ENCODE measurements around the gene EXOC6B.
A peak's percentile ranks its signal among the peaks of the same experiment; 100 is the strongest.

The EXOC6B gene

DNA sequence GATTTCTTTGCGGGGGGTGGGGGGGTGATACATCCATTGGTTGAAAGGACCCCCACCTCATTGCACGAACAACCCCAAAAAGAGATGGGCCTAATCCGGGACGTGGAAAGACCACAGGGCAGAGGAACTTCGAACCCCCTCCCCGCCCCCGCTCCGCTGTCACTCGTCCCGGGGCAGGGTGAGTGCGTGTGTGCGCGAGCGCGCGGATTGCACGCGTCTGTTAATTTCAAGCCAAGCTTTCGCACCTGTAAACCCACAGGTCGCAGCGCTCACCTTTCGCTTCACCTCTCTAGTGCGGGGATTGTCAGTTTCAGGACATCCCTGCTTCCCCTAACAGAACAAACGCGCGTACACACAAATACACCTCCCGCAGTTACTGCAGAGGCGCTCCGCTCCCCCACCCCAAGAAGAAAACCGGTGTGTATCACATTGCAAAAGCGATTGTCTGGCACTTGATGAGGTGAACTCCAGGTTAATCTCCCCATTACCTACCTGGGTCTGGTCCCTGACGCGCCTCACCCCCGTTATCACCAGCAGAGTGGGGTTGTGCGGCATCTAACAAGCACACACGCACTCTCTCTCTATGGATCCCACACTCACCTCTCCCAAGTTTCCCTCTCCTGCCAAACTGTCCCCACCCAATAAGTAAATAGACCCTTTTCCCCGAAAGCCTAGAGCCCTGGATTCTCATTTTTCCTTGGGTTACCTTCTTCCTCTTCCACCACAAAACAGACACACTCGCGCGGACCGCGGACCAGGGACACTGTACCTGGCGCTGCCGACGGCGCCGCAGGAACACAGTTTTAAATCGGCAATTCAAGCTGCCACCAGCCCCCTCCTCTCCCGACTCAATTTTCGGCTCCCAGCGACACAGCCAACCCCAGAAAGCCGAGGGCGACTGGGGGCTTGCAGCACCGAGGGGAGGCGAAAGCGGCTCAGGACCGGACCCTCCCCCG is 679.2 kb downstream of the EXOC6B start:
- no peak for DNase-seq (ENCODE audit: low read depth in 2 of 2)

DNA sequence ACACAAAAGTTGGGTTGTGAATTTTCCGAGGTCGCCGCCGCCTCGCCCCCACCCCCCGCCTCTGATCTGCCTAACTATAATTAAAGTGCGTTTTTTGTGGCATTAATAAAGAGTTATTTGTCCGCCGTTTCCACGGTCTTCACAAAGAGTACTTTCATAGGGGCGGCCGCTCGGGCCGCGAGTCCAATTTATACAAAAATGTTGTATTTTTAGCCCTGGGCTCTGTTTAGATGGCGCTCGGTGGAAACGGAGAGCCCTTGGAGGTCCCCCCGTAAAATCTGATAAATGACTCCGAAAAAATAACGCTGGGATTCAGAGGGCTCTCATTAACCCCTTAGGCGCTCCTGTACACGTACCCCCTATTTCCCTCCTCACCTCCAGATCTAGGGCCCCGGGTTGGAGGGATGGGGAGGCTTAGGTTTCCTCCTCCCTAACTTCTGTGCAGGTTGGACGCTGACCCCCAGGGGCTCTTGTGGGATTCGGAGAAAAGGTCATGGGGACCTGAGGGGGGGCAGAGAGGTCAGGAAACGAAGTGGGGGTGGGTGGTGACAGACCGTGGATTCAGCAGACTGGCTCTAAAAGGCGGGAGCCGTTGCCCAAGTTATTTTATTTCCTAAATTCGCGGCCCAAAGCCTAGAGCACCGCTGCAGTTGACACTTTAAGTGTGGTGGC is 680.0 kb downstream of the EXOC6B start:
- no peak for DNase-seq (ENCODE audit: low read depth in 2 of 2)

DNA sequence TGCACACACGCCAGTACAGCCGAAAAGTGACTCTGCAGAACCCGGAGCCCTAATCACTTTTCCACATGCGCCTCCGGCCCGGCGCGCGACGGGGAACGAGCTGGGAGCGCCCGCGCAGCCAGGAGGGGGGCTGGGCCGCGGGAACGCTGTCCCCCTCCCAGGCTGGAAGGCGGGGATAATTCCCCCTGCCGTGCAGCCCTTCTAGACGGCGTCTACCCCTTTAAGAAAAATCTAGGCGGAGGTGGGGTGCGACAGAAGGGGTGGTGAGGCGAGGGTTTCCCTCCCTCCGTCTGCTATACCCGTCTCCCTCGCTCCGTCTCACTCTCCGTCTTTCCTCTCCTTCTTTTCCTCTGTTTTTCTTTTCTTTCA is 680.6 kb downstream of the EXOC6B start:
- DNase-seq (ENCODE audit: low read depth in 2 of 2), result no peak

DNA sequence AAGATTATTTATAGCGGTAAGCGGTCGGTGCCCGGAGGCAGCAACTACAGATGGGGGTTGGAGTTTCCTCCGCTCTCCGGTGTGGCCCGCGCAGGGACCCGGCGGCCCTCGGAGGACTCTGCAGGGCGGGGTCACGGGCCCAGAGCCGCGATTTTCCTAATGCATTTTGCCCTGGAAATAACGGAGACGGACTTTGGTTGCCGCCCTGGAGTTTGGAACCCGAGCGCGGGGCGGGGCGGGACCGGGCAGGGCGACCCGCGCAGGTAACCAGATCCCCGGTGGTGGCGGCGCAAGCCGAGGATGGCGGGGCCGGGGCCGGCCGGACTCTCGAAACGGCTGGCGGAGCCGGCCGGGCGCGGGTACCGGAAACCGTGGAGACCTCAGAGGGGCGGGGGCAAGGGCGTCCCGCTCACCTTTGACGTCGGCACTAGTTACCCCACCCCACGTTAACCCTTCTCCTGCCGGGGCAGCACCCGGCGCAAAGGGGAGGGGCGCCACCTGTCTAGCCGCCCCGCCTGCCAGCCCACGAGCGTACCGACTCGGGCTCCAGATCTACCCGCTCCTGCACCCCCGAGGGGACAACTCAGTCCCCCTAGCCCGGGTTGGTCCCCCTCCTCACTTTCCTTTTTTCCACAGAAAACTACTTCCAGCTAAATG is 681.1 kb downstream of the EXOC6B start:
- DNase-seq (ENCODE audit: low read depth in 2 of 2), result no peak

DNA sequence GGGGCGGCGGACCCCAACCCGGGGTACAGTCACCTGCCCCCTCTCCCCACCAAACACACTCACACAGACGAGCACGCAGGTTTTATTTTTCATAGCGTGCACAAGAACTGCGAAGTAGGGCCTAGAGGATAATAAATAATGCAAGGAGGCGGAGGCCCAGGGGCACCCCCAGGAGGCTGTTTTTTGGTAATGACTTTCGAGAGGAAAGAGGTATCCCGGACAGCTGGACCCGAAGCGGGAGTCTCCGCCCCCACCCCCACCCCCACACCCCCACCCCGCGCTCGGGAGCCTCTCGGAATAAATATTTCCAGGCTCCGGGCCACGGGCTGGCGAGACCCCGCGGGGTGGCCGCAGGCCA is 681.6 kb downstream of the EXOC6B start:
- DNase-seq (ENCODE audit: low read depth in 2 of 2), result no peak

DNA sequence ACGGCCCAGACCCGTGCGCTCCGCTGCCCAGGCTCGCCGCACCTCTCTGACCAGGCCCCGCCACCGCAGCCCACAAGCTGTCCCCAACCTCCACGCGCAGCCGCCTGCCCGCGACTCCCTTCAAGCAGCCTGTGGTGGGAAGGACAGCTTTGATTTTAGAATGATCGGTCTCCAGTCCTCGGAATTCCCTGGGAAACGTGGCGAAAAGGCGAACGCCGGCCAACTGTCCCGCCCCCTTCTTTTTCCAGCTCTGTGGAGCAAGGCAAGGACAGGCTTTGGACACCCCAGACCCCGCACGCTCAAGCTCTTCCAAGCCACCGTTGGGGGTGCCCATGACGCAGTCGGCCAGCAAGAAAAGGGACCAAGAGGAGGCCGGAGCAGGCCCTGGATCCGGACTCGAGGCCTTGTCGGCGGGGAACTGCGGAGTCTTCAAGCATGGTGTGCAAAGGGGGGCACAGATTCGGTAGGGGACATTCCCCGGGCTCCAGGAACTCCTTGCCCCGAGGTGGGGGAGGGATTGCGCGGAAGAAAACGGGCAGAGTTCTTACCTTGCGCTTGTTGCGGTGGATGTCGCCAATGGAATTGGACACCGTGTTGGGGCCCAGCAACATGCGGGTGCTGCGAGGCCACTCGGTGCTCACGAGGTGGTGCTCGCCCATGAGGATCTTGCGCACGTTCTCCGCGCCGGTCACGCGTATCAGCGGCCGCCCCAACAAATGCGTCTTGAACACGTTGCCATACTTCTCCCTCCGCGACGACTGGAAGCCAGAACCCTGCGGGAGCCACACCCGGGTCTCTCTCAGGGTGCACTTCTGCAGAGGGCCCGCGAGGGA is 682.2 kb downstream of the EXOC6B start:
- no peak for DNase-seq (ENCODE audit: low read depth in 2 of 2)

DNA sequence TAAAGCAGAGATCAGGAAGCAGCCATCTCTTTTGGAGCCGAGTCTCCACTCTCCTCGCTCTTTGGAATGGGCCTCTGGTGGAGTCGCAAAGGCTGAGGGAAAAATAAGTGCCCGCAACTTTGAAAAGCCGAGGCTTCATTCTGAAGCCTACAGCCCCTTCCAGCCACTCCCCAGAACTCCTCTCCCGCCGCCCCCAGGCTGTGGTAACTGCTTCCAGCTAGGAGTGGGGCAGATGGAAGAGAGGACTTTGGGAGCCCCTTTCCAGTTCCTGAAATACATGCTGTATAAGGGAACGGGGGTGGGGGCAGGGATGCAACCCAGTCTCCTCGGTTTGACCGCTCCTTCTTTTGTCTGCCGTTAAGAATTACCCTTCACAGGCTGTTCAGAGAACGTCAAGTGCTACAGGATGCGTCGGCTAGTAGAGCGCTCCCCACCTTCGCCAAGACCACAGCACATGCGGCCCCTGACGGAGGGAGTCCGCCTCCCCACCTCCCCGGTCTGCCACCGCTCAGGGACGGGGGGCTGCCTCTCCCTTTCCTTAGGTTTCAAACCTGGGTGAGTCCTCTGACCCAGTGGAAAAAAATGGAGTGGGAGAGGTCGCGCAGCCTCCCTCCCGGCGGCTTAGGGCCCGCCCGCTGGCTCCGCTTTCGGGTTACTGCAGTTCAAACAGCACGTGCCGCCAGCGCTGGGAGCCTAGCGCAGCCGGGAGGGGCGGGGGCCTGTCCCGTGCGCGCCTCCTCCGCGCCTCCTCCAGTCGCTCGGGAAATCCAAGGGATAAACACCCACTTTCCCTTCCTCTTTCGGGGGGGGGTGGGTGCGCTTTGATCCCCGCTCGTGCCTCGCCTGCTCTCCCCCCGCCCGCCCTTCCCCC is 683.0 kb downstream of the EXOC6B start:
- DNase-seq (ENCODE audit: low read depth in 2 of 2), result no peak

DNA sequence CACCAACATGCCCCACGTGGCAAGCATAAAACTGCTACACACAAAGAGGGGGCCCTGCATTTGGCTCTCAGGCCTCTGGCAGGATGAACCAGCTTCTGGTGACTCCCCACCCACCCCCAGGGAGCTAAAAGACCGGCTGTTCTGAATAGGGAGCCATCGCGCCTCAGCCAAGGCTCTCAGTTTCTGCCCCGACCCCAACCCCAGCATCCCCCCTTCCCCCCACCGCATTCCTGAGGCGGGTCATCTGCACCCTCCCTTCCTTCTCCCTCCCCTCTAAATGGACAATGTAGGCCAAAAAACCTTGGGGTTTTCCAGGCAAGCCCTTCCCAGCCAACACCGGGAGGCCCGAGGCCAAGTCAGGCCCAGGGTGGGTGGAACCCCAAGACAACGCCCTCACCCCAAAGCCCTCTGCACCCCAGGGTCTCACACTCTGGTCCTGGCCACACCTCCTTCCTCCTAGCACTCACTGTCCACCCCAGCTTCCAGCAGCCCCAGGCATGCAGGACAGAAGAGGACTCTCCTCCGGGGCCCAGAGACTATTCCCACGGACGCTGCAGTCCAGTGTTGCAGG is 683.9 kb downstream of the EXOC6B start:
- DNase-seq (ENCODE audit: low read depth in 2 of 2), result no peak

DNA sequence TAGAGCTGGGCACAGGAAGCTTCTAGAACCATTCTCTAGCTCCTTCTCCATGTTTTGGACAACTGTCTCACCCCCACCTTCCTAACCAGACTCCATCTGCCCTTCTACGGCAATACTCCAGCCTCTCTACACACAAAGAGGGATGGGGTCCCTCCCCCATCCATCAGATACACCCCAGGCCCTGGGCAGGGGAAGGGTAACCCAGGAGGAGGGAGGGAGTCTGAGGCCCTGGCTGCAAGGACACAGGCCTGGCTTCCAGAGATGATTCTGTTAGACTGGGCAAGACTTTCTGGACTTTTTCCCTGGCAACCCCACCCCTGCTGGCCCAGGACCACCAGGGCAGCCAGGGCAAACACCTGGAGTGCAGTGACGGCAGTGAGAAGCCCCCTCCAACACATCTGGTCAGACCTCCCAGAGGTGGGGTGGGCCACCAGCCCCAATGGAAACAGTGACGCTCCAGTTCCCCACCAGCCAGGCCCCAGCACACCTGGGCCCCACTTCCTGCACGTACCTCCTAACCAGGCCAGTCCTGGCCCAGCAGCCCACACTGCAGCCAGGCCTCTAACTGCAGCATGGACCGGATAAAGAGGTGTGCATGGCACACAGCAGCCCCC is 684.7 kb downstream of the EXOC6B start:
- DNase-seq (ENCODE audit: low read depth in 2 of 2), result no peak

DNA sequence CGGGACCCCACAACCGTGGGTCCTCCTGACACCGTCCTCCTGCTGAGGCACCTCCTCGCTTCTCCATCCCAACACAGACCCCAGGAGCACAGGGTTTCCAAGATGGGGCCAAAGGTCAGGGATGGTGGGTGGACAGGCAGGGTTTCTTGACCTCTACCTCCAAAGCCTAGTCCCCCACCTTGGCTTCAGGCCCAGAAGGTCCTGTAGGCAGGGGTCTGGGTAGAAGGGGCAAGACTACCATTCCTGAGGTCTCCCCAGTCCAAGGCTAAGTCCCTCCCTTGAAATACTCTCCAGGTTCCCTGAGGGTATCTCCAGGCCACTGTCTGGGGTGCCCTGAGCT is 685.2 kb downstream of the EXOC6B start:
- DNase-seq (ENCODE audit: low read depth in 2 of 2), result no peak

DNA sequence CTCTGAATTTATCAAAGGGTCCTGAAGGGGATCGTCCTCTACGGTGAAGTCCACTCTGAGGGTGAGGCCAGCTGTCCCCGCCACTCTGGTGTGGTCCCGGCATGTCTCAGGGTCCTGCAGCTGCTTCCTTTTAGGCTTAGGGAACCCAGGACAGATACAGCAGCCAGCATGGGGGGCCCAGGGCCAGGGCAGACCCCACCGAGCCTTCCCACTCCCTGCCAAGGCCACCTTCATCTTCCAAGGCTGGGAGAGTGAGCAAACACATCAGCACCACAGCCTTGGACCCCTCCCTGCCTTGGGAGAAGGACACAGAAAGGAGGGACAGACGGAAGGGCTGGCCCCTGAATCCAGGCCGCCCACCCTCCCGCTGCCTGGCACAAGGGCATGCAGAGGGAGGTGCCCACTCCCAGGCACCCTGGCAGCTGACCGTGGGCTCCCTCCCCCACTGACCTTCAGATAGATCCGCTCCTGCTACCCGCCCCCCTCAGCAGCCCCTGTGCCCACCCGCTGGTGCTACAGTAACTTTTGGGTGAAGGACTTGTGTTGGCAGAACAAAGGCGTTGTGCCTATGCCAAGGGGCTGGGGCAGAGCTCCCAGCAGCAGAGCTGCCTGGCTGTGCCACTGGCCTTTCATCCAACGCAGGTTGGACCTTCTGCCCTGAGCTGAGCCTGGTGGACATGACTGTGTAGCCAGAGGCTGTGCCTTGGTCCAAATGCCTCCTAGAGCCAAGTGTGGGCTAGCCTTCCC is 685.8 kb downstream of the EXOC6B start:
- DNase-seq (ENCODE audit: low read depth in 2 of 2), result no peak

DNA sequence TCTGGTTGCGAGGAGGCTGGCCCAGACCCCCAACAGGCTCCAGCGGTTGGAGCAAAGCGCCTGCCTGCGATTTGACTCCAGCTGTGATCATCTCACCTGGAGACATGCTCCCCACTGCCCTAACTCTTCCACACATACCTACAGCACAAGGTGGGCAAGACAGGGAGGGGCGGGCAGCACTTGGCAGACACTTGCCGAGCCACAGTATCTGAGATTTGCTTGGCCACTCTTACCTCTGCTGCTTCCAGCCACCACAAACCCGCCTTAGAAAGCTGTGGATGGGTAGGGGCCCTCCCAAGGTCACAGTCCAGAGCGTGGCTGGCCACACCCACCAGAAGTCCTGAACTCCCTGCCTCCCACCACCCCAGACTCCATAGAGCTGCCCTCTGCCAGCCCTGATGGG is 686.4 kb downstream of the EXOC6B start:
- no peak for DNase-seq (ENCODE audit: low read depth in 2 of 2)

DNA sequence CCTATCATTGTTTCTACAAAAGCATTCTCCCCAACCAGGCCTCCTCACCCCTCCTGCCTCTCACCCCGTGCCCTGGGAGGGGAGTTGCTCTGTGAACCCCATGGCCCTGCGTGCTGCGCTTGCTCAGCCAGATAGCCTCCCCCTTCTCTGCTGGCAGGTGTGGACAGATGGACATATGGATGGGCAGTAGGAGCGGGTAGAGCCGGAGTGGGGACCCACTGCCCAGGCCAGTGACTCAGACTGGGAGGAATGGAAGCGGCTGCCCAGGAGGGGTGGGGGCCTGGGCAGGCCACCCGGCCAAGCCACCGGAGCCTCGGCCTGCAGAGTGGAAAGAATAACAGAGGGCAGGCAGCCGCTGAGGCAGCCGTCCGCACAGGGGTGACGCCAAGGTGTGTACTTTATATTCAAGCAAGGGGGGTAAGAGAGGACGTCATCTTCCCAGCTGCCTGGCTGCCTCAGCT is 686.9 kb downstream of the EXOC6B start:
- no peak for DNase-seq (ENCODE audit: low read depth in 2 of 2)

DNA sequence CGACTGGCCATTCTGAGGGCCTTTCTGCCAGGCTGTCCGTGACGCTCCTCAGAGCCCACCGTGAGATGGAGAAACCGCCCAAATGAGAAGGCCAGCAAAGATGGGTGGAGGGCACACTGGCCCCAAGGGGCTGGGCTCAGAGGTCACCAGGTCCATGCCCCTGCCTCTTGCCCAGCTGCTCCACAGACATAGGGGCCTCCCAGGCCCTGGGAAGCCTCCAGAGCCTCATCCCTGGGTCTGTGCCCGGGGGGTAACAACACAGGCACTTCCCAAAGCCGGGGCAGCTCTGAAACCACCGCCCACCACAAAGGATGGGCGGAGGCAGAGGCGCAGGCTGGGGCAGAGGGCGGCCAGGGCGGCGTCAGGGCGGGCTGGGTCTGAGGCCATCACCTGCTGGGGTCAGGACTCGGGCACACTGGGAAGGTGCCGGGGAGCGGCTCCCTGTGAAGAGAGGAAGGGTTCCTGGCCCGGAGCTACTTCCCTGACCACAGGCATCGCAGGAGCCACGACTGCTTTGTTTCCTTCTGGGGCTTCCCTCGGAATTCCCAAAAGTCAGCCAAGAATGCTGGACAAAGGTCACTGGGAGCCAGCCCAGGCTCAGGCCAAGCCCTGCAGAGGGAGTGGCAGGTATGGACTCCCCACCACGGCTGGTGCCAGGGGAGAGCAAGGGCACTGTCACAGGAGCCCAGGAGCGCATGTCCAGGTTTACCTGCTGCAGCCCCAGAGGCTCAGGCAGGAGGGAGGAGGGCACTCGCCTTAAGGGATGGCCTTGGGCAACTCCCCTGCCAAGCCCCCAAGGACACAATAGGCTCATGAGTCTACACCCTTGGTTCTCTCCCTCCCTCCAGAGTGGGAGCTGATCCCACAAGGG is 687.6 kb downstream of the EXOC6B start:
- no peak for DNase-seq (ENCODE audit: low read depth in 2 of 2)

DNA sequence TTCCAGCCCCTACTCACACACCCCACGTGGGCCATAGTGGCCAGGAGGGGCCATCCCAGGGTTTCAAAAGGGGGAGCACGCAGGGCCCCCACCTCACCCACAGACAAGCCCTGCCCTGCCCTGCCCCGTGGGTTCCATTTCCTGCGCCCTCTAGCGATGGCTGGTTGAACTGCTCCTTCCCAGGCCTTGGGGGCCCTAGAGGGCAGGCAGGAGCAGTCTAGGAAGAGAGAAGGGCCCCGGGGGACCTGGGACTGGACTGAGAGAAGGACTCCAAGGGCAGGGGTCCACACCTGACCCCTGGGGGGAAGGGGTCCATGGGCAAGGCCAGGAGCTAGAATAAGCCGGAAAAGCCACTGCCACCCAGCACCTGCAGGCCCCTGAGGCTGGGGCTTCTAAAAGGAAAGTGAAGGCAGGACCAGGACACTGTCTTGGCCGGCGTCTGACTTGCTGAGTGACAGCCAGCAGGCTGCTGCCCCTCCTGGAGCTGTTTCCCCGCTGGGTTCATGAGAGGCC is 688.3 kb downstream of the EXOC6B start:
- peak; percentile 45 to 71 for DNase-seq (ENCODE audit: low read depth in 2 of 2)

DNA sequence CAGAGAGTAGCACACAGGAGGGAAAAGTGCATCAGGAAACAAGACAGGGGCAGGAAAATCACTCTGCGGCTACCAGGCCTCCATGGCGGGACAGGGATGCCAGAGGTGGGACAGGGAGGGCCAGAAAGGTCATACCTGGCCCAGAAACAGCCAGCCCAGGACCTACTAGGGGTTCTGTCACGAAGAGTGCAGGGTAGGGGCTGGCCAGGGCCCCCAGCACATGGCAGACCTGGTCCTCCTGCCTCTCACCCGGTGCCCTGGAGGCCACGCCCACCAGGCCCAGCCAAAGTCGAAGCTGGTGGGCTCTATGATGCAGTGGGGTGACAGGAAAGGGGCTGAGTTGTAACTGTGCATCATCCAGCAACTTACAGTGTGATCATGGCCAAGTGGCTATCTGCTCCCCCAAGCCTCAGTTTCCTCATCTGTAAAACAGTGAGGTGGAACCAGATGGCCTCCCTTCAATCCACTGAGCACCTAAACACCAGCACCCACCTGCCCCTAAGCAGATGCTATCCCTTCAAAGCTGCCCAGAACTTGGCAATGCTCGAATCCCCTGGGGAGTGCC is 688.8 kb downstream of the EXOC6B start:
- DNase-seq (ENCODE audit: low read depth in 2 of 2), result no peak

DNA sequence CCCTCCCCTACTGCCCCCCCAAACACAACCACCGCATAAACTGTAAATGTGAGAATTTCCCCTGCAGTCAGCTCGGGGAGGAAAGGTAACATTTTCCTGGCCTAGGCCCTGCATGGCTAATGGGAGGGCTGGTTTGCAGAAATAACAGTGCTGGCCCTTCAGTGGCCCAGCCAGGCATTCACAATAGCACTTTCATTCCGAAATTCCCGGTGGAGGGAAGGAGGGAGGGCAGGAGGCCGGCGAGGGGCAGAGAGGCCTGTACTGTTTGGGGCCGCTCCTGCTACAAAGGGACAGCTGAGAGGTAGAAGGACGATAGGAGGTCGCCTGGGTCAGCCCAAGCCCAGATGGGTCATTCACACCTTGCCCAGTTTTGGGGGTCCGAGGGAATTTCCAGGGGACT is 689.5 kb downstream of the EXOC6B start:
- no peak for DNase-seq (ENCODE audit: low read depth in 2 of 2)

DNA sequence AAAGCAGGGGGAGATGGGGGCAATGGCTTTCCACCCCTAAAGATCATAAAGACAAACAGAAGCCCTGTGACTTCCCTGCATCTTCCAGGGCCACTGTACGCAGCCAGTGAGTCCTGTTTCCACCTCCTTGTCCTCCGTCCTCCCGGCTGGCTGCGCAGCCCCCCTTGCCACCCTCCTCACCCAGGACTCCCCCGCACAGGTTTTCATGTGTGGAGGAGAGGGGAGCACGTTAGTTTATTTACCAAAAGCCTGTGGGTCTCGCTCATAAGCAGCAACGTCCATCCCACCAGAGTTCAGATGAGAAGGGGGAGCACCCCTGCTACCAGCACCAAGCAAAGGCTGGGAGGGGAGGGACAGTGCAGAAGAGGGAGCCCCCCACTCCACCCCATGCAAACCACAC is 689.9 kb downstream of the EXOC6B start:
- DNase-seq (ENCODE audit: low read depth in 2 of 2), result no peak
